Activated B cell treated with CpG ODN at 0.5 μM for 24 hours (primary cell): ENCODE measurements around the gene LHFPL2. TPM values are rescaled to one million over a fixed set of nuclear protein-coding genes. Genes with fewer than 3 reads are reported as not detected.

ENCODE experiments used
- ATAC-seq: fragments of 200-7000 bp; cut with Tn5 transposase; one replicate; pipeline ENCODE4 v1.10.0; 2021; ENCODE audit warnings: low read depth, mild to moderate bottlenecking, moderate library complexity
- CTCF ChIA-PET: fragments of 350-600 bp; sonication (Branson Sonifier 250); formaldehyde crosslinking; loops from one replicate; lab custom pipeline; 2021; ENCODE audit warnings: antibody characterized with exemption; lab: Charles Lee
- POLR2A ChIA-PET: fragments of 350-600 bp; sonication (Branson Sonifier 250); formaldehyde crosslinking; loops from one replicate; lab custom pipeline; 2021; ENCODE audit warnings: antibody characterized with exemption; lab: Charles Lee
- DNase-seq: peaks from one replicate; pipeline ENCODE4 v3.0.0; 2022
- H3K27ac Mint-ChIP-seq: one replicate; pipeline ENCODE4 v1.8.0; 2020; ENCODE audit warnings: mixed read lengths
- H3K27me3 Mint-ChIP-seq: one replicate; pipeline ENCODE4 v1.8.0; 2021; ENCODE audit warnings: mixed read lengths
- H3K36me3 Mint-ChIP-seq: one replicate; pipeline ENCODE4 v1.8.0; 2021; ENCODE audit warnings: low read depth, mixed read lengths
- H3K4me1 Mint-ChIP-seq: one replicate; pipeline ENCODE4 v1.8.0; 2021; ENCODE audit warnings: mixed read lengths
- H3K4me3 Mint-ChIP-seq: one replicate; pipeline ENCODE4 v1.8.0; 2020; ENCODE audit warnings: mild to moderate bottlenecking, mixed read lengths
- H3K9me3 Mint-ChIP-seq: one replicate; pipeline ENCODE4 v1.8.0; 2020; ENCODE audit warnings: mixed read lengths
- intact Hi-C: fragments of 100-400 bp; cut with micrococcal nuclease; formaldehyde crosslinking; loops from one replicate; pipeline ENCODE4 v1.15.1; 2024
- total RNA-seq: library from RNA; stranded (reverse); gene quantifications from 2 replicates; pipeline ENCODE4 v1.2.3, GENCODE V29; 2022
- TF ChIP-seq, protein P1 (sequence below): fragments of 200-600 bp; IDR thresholded peaks from one replicate; pipeline ENCODE4 v1.8.0; 2022; ENCODE audit warnings: antibody characterized with exemption, mild to moderate bottlenecking

LHFPL2 gene
- total RNA-seq, 1 donor from 2014 or later: 12.0 TPM

DNA sequence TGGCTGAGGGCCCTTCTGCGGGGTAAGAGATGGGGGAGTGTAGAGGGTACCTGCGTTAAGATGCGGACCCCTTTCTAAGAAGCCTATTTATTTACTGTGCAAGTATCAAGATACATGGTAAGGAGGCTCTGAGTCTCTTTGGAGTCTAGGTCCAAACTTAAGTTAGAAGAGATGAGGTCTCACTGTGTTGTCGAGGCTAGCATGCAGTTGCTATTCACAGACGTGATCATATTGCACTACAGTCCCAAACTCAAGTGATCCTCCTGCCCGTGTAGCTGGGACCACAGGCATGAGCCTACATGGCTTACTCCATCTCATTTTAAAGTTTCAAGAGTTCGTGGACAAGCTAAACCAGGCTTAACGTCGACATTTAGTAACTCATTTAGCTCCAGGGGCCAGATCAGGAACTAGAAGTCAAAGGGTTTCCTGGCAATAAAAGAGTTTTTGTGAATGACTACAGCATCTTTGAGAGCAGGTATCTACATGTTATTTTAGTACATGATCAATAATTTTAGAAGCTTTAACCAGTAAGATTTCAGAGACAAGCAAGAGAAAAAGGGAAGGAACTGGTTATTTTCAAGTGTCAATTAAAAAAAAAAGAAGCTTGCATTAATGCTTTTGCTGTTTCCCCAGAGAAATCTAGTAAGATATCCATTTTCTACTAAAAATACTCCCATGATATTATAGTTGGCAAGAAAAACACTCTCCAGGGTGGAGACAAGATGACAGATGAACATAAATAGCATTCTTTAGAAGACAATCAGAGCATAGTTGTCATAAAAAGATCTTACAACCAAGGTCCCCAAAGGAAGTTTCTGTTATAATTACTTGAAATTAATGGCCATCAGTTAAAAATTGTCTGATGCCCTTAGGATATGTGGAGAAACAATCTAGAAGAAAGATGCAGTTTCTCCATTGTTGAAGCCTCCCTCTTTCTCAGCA lies 146.9 kb downstream of the LHFPL2 start:
- intact Hi-C loops: no loop called here
- TF ChIP-seq, protein P1, sequence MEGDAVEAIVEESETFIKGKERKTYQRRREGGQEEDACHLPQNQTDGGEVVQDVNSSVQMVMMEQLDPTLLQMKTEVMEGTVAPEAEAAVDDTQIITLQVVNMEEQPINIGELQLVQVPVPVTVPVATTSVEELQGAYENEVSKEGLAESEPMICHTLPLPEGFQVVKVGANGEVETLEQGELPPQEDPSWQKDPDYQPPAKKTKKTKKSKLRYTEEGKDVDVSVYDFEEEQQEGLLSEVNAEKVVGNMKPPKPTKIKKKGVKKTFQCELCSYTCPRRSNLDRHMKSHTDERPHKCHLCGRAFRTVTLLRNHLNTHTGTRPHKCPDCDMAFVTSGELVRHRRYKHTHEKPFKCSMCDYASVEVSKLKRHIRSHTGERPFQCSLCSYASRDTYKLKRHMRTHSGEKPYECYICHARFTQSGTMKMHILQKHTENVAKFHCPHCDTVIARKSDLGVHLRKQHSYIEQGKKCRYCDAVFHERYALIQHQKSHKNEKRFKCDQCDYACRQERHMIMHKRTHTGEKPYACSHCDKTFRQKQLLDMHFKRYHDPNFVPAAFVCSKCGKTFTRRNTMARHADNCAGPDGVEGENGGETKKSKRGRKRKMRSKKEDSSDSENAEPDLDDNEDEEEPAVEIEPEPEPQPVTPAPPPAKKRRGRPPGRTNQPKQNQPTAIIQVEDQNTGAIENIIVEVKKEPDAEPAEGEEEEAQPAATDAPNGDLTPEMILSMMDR: no peak
- CTCF ChIA-PET: interaction anchor here (1.6 kb wide), 1 partner anchor 10 kb away, joined by 4 read pairs; no protein-coding TSS in a partner anchor
- H3K4me3 Mint-ChIP-seq: no peak overlapping the region
- H3K27ac Mint-ChIP-seq: no peak overlapping the region
- no peaks in the 10 kb centered on the region for H3K9me3 Mint-ChIP-seq
- no peaks in the 10 kb centered on the region for H3K36me3 Mint-ChIP-seq
- peaks cover 38% of the 10 kb centered on the region for H3K4me1 Mint-ChIP-seq
- no peaks in the 10 kb centered on the region for H3K27me3 Mint-ChIP-seq
- DNase-seq (no peak), ATAC-seq (no peak)
- POLR2A ChIA-PET: no interaction called here

DNA sequence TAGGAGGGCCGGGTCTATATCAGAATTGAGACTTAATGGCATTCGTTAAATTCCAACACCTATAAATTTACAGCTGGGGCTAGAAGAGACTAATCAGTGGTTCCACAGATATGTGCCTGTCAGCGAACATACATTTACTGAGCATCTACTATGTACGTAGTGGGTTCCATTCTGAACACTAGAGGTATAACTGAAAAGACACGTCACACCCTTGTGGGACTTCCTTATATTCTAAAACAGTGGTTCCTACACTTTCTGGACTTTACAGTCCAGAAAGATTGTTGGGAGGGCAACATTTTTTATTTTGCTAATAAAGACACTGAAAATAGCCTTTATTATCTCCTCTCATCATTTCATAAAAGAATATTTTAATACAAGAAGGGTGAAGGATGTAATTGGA lies 147.7 kb downstream of the LHFPL2 start:
- Mint-ChIP-seq H3K27me3 (no peaks in the 10 kb centered on the region), H3K4me1 (peaks cover 40% of the 10 kb centered on the region), H3K4me3 (no peak overlapping the region), H3K36me3 (no peaks in the 10 kb centered on the region), H3K27ac (no peak overlapping the region), H3K9me3 (no peaks in the 10 kb centered on the region)
- ATAC-seq: no peak
- ChIA-PET CTCF (interaction anchor here (1.6 kb wide), 1 partner anchor 11 kb away, joined by 4 read pairs; no protein-coding TSS in a partner anchor), POLR2A (no interaction called here)
- no peak for DNase-seq
- intact Hi-C loops: no loop called here
- TF ChIP-seq, protein P1: no peak

DNA sequence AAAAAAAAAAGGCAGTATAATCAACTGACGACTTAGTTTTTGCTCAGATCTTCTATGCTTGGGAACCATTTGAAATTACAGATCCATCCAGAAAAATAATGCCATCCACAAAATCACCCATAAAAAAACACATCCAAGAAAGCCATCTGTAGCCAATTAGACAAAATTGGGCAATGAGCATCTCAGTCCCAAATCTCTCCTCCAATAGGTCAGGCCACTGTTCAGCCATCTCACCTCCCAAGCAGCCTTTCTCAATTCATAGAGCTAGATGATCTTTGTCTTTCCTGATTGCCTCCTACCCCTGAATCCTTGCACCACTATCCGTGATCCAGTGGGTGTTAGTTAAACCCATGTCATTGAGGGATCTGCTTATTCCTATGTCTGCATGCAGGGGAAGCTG lies 148.5 kb downstream of the LHFPL2 start:
- H3K27me3 Mint-ChIP-seq: no peaks in the 10 kb centered on the region
- ChIA-PET POLR2A (no interaction called here), CTCF (no interaction called here)
- no peak overlapping the region for H3K4me3 Mint-ChIP-seq
- H3K9me3 Mint-ChIP-seq: no peaks in the 10 kb centered on the region
- intact Hi-C loops: no loop called here
- no peak overlapping the region for H3K27ac Mint-ChIP-seq
- ATAC-seq: no peak
- DNase-seq: no peak
- no peaks in the 10 kb centered on the region for H3K36me3 Mint-ChIP-seq
- TF ChIP-seq, protein P1: no peak
- H3K4me1 Mint-ChIP-seq: peaks cover 42% of the 10 kb centered on the region

DNA sequence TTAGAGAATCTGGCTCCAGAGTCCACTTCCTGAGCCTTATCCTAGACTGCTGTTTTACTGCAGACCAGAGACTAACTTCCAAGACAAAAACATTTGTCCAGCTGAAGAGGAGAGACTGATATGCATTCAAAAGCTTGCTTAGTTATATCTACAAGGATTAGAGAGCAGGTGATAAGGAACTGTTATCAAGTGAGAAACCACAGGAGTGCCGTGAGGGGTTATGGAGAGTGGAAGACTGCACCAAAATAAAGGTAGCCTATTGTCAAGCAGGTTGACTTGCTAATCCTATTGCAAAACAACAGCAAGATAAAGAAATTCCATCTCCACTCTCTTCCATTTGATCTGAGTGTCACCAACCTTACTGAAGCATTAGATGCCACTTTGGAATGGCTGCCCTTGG lies 149.1 kb downstream of the LHFPL2 start:
- TF ChIP-seq, protein P1: no peak
- Mint-ChIP-seq H3K4me3 (no peak overlapping the region), H3K27me3 (no peaks in the 10 kb centered on the region), H3K36me3 (no peaks in the 10 kb centered on the region), H3K4me1 (peaks cover 42% of the 10 kb centered on the region), H3K27ac (no peak overlapping the region), H3K9me3 (no peaks in the 10 kb centered on the region)
- POLR2A ChIA-PET: no interaction called here
- intact Hi-C loops: no loop called here
- CTCF ChIA-PET: no interaction called here
- ATAC-seq (no peak), DNase-seq (no peak)
